ENCODE data around the gene ZNF792.
"Not testable (repeated sequence)": the region's sequence is repeated elsewhere in the genome, so short reads cannot be mapped to it uniquely, and the experiment has no call there.

DNA sequence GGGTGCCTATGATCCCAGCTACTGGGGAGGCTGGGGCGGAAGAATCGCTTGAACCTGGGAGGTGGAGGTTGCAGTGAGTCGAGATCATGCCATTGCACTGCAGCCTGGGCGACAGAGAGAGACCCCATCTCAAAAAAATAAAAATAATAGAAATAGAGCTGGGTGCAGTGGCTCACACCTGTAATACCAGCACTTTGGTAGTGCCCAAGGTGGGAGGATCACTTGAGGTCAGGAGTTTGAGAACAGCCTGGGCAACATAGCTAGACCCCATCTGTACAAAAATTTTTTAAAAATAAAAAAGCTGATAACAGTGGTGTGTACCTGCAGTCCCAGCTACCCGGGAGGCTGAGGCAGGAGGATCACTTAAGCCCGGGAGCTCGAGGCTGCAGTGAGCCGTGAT lies 43.4 kb upstream of the ZNF792 start:
- TF ChIP-seq, protein P1, sequence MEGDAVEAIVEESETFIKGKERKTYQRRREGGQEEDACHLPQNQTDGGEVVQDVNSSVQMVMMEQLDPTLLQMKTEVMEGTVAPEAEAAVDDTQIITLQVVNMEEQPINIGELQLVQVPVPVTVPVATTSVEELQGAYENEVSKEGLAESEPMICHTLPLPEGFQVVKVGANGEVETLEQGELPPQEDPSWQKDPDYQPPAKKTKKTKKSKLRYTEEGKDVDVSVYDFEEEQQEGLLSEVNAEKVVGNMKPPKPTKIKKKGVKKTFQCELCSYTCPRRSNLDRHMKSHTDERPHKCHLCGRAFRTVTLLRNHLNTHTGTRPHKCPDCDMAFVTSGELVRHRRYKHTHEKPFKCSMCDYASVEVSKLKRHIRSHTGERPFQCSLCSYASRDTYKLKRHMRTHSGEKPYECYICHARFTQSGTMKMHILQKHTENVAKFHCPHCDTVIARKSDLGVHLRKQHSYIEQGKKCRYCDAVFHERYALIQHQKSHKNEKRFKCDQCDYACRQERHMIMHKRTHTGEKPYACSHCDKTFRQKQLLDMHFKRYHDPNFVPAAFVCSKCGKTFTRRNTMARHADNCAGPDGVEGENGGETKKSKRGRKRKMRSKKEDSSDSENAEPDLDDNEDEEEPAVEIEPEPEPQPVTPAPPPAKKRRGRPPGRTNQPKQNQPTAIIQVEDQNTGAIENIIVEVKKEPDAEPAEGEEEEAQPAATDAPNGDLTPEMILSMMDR (IDR thresholded peaks at IDR 0.05): not testable (repeated sequence)
- TF ChIP-seq EZH2 (IDR thresholded peaks at IDR 0.05): not testable (repeated sequence)

Measured in neural progenitor cell (in vitro differentiated cells).